NCI-H82 treated with DMSO at 0.1 percent for 48 hours (cell line): ENCODE data around the gene AHCTF1.

Experiments used
- DNase-seq: peaks from one replicate; lab custom pipeline; 2025; ENCODE audit not compliant: unreplicated experiment; lab: John Stamatoyannopoulos, UW

AHCTF1 gene

GRCh38 chr1:246800756-246801155, 131.0 kb downstream of the AHCTF1 start:
- no peak for DNase-seq

DNA sequence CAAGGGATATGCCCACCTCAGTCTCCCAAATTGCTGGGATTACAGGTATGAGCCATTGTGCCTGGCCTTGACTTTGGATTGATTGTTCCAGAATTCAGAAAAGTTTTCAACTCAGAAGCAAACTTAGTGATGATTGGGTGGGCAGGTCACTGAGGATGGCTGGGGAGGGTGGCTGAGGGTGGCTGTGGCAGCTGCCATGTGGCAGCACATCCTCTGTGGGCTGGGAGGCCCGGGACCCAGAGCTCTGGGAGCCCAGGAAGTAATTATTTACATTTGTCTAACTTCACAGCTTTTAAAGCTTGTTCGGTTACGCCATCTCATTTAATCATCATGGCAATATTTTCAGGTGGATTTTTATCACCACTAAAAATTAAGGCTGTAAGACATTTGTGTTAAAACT, 131.4 kb downstream of the AHCTF1 start:
- no peak for DNase-seq

- DNase-seq, result no peak
Observed at GRCh38 chr1:246798606-246799496, 132.9 kb downstream of the AHCTF1 start.

DNA sequence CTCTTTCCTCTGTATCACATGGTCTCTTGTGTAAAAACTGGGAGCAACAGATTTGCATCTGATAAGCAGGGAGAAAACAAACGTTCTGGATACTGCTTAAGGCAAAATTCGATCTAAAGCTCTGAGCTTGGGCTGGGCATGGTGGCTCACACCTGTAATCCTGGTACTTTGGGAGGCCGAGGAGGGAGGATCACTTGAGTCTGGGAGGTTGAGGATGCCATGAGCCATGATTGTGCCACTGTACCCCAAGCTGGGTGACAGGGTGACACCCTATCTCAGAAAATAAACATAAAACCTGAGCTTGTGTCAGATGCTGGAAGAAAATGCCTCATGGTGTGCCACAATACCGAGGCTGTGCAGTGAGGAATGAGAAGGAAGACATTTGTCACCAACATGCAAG, 133.6 kb downstream of the AHCTF1 start:
- no peak for DNase-seq

GRCh38 chr1:246797597-246797996, 134.2 kb downstream of the AHCTF1 start:
- DNase-seq, result no peak

GRCh38 chr1:246797157-246797556, 134.6 kb downstream of the AHCTF1 start:
- DNase-seq, result no peak

- DNase-seq, result no peak
Observed at GRCh38 chr1:246795906-246796694, 135.6 kb downstream of the AHCTF1 start.

DNA sequence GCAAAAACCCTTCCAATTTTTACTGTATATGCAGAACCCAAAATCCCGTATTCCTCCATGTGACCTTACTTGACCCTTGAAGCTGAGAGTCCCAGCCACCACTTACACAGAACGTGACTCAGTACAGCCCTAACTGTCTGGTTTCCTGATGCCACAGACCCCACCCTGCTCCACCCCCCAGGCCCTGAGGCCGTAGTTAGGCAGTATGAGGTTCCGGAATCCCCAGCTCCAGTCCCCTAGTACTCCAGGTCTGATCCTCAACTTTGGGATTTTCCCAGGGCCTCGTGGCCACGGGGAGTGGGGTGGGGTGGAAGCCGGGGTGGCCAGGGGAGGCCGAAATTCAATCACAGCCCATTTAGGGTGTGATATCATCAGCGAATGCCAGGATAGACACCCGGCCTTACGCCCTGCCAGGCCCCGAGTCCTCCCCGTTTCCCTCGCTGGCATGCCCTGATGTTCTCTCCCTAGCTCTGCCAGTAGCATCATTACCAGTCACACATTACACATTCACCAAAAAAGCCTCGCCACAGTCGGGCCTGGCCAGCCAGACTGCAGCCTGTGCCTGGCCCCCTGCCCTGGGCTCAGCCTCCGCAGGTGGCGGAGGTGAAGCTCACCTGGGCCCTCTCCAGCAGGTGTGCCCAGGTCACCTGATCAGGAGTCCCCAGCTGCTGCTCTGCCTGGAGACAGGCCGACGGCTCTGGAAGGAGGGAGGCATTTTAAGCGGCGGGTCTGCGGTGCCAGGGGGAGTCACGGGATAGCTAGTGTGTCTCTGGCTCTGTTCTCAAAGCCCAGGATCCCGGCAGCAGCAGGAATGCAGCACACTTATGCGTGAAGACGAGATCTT, 136.7 kb downstream of the AHCTF1 start:
- no peak for DNase-seq

- peak; percentile 23 for DNase-seq
Observed at GRCh38 chr1:246794048-246794827, 137.5 kb downstream of the AHCTF1 start.

DNA sequence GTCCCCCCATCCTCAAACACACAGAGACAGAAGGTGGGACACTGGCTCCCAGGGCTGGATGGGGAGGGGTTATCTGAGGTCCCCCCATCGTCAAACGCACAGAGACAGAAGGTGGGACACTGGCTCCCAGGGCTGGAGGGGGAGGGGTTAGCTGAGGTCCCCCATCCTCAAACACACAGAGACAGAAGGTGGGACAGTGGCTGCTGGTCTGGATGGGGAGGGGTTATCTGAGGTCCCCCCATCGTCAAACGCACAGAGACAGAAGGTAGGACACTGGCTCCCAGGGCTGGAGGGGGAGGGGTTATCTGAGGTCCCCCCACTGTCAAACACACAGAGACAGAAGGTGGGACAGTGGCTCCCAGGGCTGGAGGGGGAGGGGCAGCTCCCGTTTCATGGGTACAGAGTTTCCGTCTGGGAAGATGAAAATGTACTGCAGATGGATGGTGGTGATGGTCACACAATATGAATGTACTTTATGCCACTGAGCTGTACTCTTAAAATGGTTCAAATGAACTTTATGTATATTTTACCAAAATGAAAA, 138.3 kb downstream of the AHCTF1 start:
- peak; percentile 38 for DNase-seq

GRCh38 chr1:246792603-246793002, 139.1 kb downstream of the AHCTF1 start:
- no peak for DNase-seq

- no peak for DNase-seq
Observed at GRCh38 chr1:246791303-246791918, 140.3 kb downstream of the AHCTF1 start.

GRCh38 chr1:246790833-246791232, 140.9 kb downstream of the AHCTF1 start:
- no peak for DNase-seq

DNA sequence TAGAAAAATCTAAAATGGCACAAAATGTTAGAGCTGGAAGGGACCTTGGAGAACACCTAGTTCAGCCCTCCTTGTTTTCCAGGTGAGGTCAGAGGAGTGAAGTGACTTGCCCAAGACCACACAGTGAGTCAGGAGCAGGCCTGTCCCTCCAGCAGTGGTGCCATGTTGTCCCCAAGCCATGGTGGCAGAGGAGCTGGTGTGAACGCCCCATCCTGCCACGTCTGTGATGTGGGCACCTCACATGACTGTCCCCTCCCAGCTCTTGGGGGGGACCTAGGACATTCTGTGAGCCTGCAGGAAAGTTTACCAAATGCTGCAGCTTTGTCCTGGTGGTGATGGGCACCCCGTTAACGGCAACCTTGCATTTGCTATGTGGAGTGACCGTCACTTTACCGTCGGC, 141.4 kb downstream of the AHCTF1 start:
- no peak for DNase-seq

DNA sequence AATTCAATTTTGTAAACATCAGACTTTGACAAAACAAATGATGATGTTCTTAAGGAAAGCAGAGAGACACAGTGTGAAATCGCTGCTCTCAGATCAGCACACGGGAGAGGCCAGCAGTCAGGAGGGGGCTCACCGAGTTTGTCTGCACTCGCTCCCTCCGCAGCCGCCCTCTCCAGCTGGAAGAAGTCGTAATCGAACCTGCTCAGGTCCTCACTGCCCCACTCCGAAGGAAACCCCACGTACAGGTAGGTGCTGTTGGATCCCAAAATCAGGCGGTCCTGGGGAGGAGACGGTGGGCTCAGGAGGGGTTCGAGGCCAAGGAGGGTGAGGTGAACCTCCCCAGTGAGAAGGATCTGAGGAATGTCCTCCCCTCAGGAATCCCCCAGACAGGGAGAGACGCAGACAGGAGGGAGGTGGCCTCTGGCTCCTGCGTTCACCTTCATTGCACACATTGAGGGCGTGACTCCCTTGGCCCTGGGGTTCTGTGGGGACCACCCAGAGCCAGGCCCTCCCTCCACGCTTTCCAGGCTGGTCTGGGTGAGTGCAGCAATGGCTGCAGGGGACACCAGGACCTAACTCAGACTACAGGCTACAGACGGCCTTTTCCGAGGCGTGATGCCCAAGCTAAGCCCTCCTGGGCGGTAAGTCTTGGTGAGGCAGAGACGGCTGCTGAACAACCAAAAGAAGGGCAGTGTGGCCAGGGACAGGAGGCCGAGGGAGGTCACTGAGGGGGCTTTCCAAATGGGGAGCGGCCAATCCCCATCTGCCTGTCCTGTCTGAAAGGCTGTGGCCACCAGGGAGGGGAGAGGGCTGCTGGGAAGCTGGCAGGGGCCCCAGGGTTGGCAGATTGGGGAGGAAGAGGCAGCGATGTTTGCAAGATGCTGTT, 142.1 kb downstream of the AHCTF1 start:
- no peak for DNase-seq
